PC-9 (cell line): ENCODE measurements around the gene VSTM2L. TPM values are rescaled to one million over a fixed set of nuclear protein-coding genes. Genes with fewer than 3 reads are reported as not detected.

Experiments
- BruUV-seq: library from RNA; stranded (reverse); fragments of 400-500 nt; replicated peaks from 2 replicates; lab custom pipeline; 2021; lab: Mats Ljungman, UMichigan
- CTCF ChIA-PET: fragments of 300-600 bp; sonication (Branson Sonifier 250); formaldehyde crosslinking; loops from one replicate; lab custom pipeline; 2022; ENCODE audit warnings: antibody characterized with exemption; lab: Charles Lee
- POLR2A ChIA-PET: fragments of 300-600 bp; sonication (Branson Sonifier 250); formaldehyde crosslinking; loops from one replicate; lab custom pipeline; 2022; ENCODE audit warnings: antibody characterized with exemption; ENCODE audit not compliant: unreplicated experiment; lab: Charles Lee
- DNase-seq, 2 experiments: peaks; one replicate each; pipeline versions ENCODE4 v3.0.0 to v3.0.0-alpha.2; 2015 to 2022; ENCODE audit warnings: mixed read lengths in 1 of 2
- H2AFZ ChIP-seq: fragments of 200-600 bp; sonication (generic); 2 replicates; pipeline ENCODE4 v1.8.1; 2017; ENCODE audit warnings: antibody characterized with exemption
- H3F3A ChIP-seq: fragments of 200-600 bp; sonication (generic); 2 replicates; pipeline ENCODE4 v1.8.1; 2017; ENCODE audit warnings: antibody characterized with exemption, mild to moderate bottlenecking, low read depth; ENCODE audit not compliant: insufficient read depth
- H3K27ac ChIP-seq: fragments of 200-600 bp; sonication (generic); 2 replicates; pipeline ENCODE4 v1.6.1; 2016; ENCODE audit warnings: mixed run types
- H3K27me3 ChIP-seq: fragments of 200-600 bp; sonication (generic); 2 replicates; pipeline ENCODE4 v1.6.1; 2016; ENCODE audit warnings: low read depth, mixed run types; ENCODE audit not compliant: insufficient read depth
- H3K36me3 ChIP-seq: fragments of 200-600 bp; sonication (generic); 2 replicates; pipeline ENCODE4 v1.6.1; 2016; ENCODE audit warnings: low read depth, mixed run types
- H3K4me1 ChIP-seq: fragments of 200-600 bp; sonication (generic); replicated peaks from 2 replicates; pipeline ENCODE4 v1.6.1; 2016; ENCODE audit warnings: mixed run types; ENCODE audit not compliant: insufficient read depth
- H3K4me2 ChIP-seq: fragments of 200-600 bp; sonication (generic); 2 replicates; pipeline ENCODE4 v1.6.1; 2017; ENCODE audit warnings: mixed run types
- H3K4me3 ChIP-seq: fragments of 200-600 bp; sonication (generic); 2 replicates; pipeline ENCODE4 v1.6.1; 2016; ENCODE audit warnings: mixed run types
- H3K79me2 ChIP-seq: fragments of 200-600 bp; sonication (generic); 2 replicates; pipeline ENCODE4 v1.6.1; 2017; ENCODE audit warnings: low read depth, mixed run types
- H3K9me2 ChIP-seq: fragments of 200-600 bp; sonication (generic); 2 replicates; pipeline ENCODE4 v1.8.1; 2017; ENCODE audit warnings: mild to moderate bottlenecking; ENCODE audit not compliant: insufficient read depth
- H3K9me3 ChIP-seq: fragments of 200-600 bp; sonication (generic); 2 replicates; pipeline ENCODE4 v1.8.1; 2016; ENCODE audit warnings: low read depth; ENCODE audit not compliant: insufficient read depth
- H4K20me1 ChIP-seq: fragments of 200-600 bp; sonication (generic); 2 replicates; pipeline ENCODE4 v1.8.1; 2017; ENCODE audit not compliant: insufficient read depth
- CTCF ChIP-seq: fragments of 200-600 bp; sonication (generic); conservative IDR thresholded peaks from 2 replicates; pipeline ENCODE4 v1.6.1; 2017; ENCODE audit warnings: mixed run types, antibody characterized with exemption, mild to moderate bottlenecking, moderate library complexity
- EZH2 ChIP-seq: fragments of 200-600 bp; sonication (generic); IDR thresholded peaks from 2 replicates; pipeline ENCODE4 v1.8.0; 2017; ENCODE audit warnings: antibody characterized with exemption, low read depth
- intact Hi-C: fragments of 100-400 bp; cut with micrococcal nuclease; formaldehyde crosslinking; loops from one replicate; pipeline ENCODE4 v1.10.0; 2022; ENCODE audit not compliant: unreplicated experiment
- total RNA-seq: library from RNA; stranded (reverse); gene quantifications from 2 replicates; pipeline ENCODE4 v1.2.3, GENCODE V29; 2021

VSTM2L gene
- total RNA-seq, 1 experiment from 2014 or later: 1.4 TPM

DNA sequence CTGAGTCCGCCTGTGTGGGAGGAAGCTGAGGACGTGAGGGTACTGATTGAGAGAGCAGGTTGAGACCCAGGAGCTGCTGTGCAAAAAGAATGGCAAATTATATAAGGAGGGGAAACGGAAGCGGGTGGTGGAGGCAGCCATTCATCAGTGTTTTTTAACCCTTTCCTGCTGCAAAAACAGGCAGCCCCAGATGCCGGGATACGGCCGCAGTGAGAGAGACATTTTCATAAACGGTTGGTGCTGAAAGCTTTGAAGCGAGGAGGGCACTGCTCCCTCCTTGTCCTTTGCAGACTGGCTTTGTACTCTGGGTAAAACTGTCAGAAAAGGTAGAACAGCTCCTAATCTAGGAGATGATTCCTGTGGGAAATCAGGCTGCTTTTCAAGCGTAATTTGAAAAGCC, 74.0 kb downstream of the VSTM2L start:
- DNase-seq: no peak
- Histone ChIP-seq H3K36me3 (no peaks in the 10 kb centered on the region), H3K4me2 (no peak overlapping the region), H3K4me1 (no peaks in the 10 kb centered on the region), H4K20me1 (no peaks in the 10 kb centered on the region; the same call in 1 of the 2 replicates), H3K79me2 (no peaks in the 10 kb centered on the region), H2AFZ (no peak overlapping the region), H3K9me3 (no peaks in the 10 kb centered on the region), H3K27ac (no peak overlapping the region), H3K4me3 (no peak overlapping the region), H3K9me2 (no peaks in the 10 kb centered on the region), H3F3A (no peaks in the 10 kb centered on the region), H3K27me3 (no peaks in the 10 kb centered on the region)
- ChIA-PET POLR2A (interaction anchor here (0.7 kb wide), 1 partner anchor 819 kb away, joined by 6 read pairs; no protein-coding TSS in a partner anchor), CTCF (no interaction called here)
- intact Hi-C loops: no loop called here
- BruUV-seq: no TSS peak
- TF ChIP-seq EZH2: no peak
- no peak for TF ChIP-seq CTCF

GRCh38 chr20:37977338-37977737, 74.4 kb downstream of the VSTM2L start:
- H3K27ac ChIP-seq: no peak overlapping the region
- ChIA-PET CTCF (no interaction called here), POLR2A (interaction anchor here (0.7 kb wide), 1 partner anchor 820 kb away, joined by 6 read pairs; no protein-coding TSS in a partner anchor)
- no peak overlapping the region for H2AFZ ChIP-seq
- no peaks in the 10 kb centered on the region for H3K4me1 ChIP-seq
- H4K20me1 ChIP-seq: no peaks in the 10 kb centered on the region; the same call in 1 of the 2 replicates
- no peaks in the 10 kb centered on the region for H3K9me2 ChIP-seq
- no peaks in the 10 kb centered on the region for H3K36me3 ChIP-seq
- BruUV-seq: no TSS peak
- H3F3A ChIP-seq: no peaks in the 10 kb centered on the region
- no peak overlapping the region for H3K4me3 ChIP-seq
- H3K79me2 ChIP-seq: no peaks in the 10 kb centered on the region
- H3K9me3 ChIP-seq: no peaks in the 10 kb centered on the region
- H3K27me3 ChIP-seq: no peaks in the 10 kb centered on the region
- intact Hi-C loops: no loop called here
- no peak for TF ChIP-seq CTCF
- TF ChIP-seq EZH2: no peak
- no peak overlapping the region for H3K4me2 ChIP-seq
- DNase-seq: no peak

DNA sequence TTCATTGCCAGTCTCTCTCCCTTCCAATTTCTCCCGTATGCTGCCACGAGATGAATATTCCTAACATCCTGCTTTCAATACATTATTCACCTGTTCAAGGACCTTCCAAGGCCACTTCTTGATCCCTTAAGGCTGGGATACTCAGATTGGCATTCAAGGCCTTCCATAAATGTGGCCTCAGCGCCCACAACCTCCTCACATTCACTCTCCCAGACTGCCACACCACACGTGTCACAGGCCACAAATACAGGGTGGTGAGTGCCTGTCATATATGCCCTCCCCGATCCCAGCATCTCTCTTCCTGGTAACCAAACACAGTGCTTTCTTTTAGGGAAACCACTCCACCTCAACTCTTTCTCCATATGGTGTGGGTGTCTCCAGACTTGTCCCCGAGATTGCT, 74.9 kb downstream of the VSTM2L start:
- H3K27me3 ChIP-seq: no peaks in the 10 kb centered on the region
- ChIA-PET POLR2A (interaction anchor here (0.6 kb wide), 1 partner anchor 16 kb away, joined by 11 read pairs; no protein-coding TSS in a partner anchor), CTCF (interaction anchor here (0.7 kb wide), 1 partner anchor 25 kb away, joined by 3 read pairs; no protein-coding TSS in a partner anchor)
- H3K36me3 ChIP-seq: no peaks in the 10 kb centered on the region
- TF ChIP-seq CTCF (no peak), EZH2 (no peak)
- no peaks in the 10 kb centered on the region for H3K4me1 ChIP-seq
- no peak overlapping the region for H3K4me3 ChIP-seq
- H3F3A ChIP-seq: no peaks in the 10 kb centered on the region
- H3K9me3 ChIP-seq: no peaks in the 10 kb centered on the region
- no peak overlapping the region for H2AFZ ChIP-seq
- no peak overlapping the region for H3K27ac ChIP-seq
- DNase-seq: no peak
- intact Hi-C loops: no loop called here
- H3K9me2 ChIP-seq: no peaks in the 10 kb centered on the region
- BruUV-seq: no TSS peak
- no peaks in the 10 kb centered on the region; the same call in 1 of the 2 replicates for H4K20me1 ChIP-seq
- no peaks in the 10 kb centered on the region for H3K79me2 ChIP-seq
- no peak overlapping the region for H3K4me2 ChIP-seq
